GM18907 (cell line): Measurements from ENCODE around the gene CTNNA2.

Experiments used
- ATAC-seq: cut with Tn5 transposase; IDR thresholded peaks from one replicate; pipeline ENCODE4 v1.9.1; 2021; ENCODE audit warnings: mild to moderate bottlenecking, moderate library complexity; ENCODE audit not compliant: unreplicated experiment

Gene CTNNA2

DNA sequence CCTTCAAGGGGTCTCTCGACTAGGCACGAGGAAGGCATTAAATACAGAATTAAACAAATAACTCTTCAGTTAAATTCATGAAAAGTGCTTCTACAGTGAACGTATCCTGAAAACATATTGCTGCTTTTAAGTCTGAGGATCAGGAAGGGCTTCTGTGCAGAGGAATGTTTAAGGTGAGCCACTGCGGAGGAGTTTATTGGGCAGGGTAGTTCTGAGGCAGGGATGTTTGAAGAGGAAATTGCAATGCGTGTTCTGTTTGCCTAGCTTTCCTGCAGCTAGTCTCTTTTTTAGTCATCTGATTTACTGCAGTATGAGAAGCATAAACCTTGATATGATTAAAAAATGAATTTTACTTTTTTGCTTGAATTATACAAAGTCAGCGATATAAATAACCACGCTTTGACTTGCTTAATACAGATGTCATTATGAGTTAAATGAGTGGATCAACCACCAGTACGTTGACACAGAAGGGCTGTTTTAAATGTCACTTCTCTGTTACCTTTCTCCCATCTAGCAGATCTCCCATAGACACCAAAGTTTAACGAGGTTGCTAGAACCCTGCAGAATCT is 98.7 kb downstream of the CTNNA2 start:
- ATAC-seq = no peak

- no peak for ATAC-seq
Measured at GRCh38 chr2:79612999-79613398, 100.1 kb downstream of the CTNNA2 start.

DNA sequence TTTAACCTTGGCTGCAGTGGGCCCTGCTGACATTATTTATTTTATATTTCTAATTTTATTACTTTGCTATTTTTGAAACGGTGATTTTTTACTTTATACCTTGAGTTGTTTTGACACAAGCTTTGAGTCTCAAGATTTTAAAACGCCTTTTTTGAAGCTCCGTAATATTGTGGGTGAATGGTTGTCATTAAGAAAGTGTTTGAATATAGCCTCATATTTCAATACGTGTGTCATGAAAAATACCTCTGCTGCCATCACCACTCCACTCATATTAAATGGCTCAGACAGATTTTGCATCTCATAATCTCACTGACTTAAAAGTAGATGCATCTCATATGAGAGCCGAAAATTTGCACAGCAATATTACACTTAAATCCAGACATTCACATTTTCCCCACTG is 106.6 kb downstream of the CTNNA2 start:
- ATAC-seq = no peak

DNA sequence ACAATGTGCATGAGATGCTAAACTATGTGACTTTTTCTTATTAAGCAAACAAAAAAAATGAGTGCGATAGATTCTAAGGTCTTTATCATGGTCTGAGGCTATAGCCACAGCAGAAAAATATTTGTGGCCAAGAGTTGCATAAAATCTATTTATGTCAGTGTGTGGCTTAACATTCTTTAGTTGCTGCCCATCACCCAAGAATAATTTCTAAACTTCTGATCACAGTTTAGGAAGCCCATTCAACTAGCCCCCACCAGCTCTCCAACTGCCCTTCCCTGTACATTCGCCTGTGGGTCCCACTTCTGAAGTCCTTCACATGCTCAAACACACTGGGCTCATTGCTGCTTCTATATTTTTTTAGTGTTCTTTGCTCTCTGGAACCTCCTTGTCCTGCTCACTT is 107.1 kb downstream of the CTNNA2 start:
- ATAC-seq = no peak

- no peak for ATAC-seq
Measured at GRCh38 chr2:79620679-79621078, 107.8 kb downstream of the CTNNA2 start.

GRCh38 chr2:79621252-79621651 is 108.4 kb downstream of the CTNNA2 start:
- no peak for ATAC-seq

DNA sequence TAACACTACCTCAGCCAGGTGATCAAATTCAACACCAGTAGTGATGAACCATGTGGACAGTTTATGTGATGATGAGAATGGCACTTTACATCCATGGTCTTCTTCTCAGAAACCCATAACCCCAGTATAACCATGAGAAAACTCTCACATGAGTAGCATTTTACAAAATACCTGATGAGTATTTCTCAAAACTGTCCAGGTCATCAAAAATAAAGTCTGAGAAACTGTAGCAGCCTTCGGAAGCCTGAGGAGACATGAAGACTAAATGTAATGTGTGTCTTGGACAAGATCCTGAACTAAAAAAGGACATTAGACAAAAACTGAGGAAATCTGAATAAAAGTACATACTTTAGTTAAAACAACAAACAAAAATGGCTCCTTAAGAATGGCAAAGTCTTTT is 108.9 kb downstream of the CTNNA2 start:
- ATAC-seq = no peak

DNA sequence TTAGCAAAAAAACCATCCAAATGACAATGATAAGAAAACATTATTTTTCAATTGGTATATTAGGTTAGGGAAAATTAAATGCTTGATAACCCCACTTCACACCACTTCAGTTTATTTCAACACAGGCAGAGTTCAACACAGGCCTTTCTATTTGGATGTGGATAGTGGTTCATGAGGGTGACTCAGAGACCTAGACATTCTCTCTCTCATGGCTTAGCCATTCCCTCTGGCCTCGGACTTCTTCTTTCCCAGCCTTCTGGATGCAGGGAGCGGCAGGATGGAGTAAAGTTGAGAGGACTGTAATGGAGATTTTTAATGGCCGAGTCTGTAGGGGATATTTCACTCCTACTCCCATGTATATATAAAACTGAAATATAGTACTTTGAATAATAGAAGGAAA is 109.7 kb downstream of the CTNNA2 start:
- ATAC-seq = no peak

- ATAC-seq = no peak
Measured at GRCh38 chr2:79627237-79627636, 114.4 kb downstream of the CTNNA2 start.

- ATAC-seq = no peak
Measured at GRCh38 chr2:79630060-79630459, 117.2 kb downstream of the CTNNA2 start.

DNA sequence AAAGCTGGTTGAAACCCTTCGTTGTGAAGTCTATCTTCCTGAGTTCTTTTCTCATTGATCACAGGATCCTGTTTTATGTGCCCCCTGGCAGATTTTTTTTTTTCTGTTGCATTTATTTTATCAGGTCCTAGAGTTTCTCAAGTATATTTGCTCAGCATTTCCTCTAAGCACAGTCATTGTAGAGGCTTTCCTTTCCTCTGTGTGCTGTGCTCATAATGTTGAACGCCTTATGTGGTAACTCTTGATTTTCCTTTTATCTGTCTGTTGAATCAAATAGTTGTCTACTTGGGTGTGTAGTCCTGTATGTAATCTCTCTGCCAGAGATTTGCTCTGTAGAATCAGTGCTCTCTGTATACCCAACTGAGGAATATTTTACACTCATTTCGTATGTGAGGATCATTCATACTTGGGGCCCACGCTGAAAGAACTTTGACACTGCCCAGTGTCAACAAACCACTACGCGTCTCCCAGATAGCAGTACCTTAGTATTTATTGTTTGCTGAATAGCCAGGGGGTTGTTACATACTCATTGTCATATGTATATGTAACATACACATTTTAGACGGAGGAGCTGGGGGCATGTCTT is 118.2 kb downstream of the CTNNA2 start:
- ATAC-seq = no peak

DNA sequence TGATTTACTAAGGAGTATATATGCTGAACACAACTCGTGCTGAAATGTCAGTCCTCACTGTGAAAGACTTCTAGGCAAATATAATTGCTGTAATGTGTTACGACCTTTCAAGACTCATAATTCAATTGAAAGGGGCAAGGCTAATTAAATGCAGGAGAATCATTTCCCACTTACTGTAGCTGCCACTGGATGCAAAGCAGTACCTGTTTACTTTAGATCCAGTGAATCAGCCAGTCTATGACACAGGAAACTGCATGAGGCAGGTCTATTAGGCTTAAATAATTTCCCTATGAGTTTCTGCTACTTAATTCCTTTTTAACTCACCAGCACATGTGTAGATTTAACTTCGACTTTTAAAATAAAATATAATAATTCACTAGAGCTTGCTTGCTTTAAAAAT is 125.6 kb downstream of the CTNNA2 start:
- no peak for ATAC-seq

DNA sequence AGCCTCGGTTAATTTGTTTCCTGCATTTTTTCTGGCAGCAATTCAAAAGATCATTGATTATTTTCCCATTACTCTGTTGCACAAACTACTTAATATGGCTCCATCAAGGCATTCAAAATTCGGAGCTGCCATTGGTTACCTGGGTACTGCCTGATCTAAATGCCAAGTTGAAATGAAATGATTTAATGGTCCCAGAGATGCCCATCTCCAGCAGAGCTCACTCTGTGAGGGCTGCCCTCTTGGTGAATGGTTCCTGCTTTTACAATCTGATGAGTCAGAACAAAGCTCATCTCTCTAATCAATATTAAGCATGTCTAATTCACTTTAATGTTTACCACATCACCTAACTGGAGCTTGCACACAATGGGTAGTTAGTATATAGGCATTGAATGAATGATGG is 126.1 kb downstream of the CTNNA2 start:
- no peak for ATAC-seq

- no peak for ATAC-seq
Measured at GRCh38 chr2:79640001-79640400, 127.2 kb downstream of the CTNNA2 start.

DNA sequence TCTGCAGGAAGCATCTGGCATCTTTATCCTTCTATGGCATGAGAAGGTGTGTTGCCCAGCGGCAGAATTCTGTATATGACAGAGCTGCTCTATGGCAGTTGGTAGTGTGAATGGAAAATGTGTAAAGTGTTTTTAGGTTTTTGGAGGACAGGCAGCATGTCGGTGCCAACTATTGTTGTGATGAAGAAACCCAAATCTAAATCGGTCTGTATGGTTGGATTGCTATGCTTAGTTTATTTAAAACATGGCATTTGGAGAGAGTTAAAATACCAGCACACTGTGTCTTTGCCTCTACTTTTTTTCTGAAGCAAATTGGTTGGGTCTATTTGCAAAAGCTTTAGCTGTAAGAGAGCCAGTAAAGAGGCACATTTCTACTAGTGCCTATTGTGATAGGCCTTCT is 136.7 kb downstream of the CTNNA2 start:
- no peak for ATAC-seq

DNA sequence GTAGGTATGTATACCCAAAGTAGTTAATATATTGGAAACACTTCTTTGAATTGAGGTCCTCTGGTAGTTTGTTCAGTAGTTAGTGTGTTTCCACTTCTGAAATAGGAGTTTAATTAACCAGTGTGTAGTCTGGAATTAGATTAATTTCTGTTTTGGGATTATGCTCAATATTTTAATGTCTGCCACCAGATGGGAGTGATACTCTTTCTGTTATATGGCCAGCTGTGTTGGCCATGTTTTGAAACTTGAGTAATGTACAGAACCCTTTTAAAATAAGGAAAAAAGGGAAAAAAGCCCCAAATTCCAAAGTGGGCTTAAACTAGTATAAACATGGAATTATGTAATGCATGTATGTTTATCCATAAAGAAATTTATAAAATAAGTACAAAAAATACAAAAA is 147.7 kb downstream of the CTNNA2 start:
- ATAC-seq = no peak

- no peak for ATAC-seq
Measured at GRCh38 chr2:79665091-79665490, 152.2 kb downstream of the CTNNA2 start.

GRCh38 chr2:79666430-79666829 is 153.6 kb downstream of the CTNNA2 start:
- no peak for ATAC-seq

- ATAC-seq = no peak
Measured at GRCh38 chr2:79669714-79670113, 156.9 kb downstream of the CTNNA2 start.

- no peak for ATAC-seq
Measured at GRCh38 chr2:79670198-79670597, 157.3 kb downstream of the CTNNA2 start.

- no peak for ATAC-seq
Measured at GRCh38 chr2:79686884-79687283, 174.0 kb downstream of the CTNNA2 start.

- no peak for ATAC-seq
Measured at GRCh38 chr2:79695248-79695647, 182.4 kb downstream of the CTNNA2 start.

- ATAC-seq = no peak
Measured at GRCh38 chr2:79697200-79697599, 184.3 kb downstream of the CTNNA2 start.
